ENCODE data around the gene THSD7B. TPM values are rescaled to one million over a fixed set of nuclear protein-coding genes. Genes with fewer than 3 reads are reported as not detected.

The THSD7B gene
- total RNA-seq, 1 donor from 2014 or later = not detected

DNA sequence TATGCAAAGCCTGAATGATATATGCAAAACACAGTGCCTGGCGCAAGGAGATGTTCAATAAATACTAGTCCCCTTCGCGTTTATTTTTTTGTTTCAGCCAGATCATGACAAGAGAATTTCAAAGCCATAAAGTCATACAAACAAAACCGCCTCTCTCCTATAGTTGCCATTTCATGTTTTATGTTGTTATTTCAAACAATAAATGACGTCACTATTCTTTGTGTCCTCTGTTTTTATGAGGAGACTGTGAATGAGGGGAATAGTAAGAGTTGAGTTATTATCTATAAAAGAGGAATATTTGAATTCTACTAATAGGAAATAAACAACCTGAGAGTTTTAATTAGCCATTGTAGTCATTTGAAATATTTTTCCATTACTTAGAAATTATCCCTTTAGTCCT lies 464.5 kb downstream of the THSD7B start:
- no peak for DNase-seq (ENCODE audit: extremely low read depth, low read depth, low spot score)

- DNase-seq (ENCODE audit: extremely low read depth, low read depth, low spot score) = no peak
Observed at GRCh38 chr2:137231628-137232027, 466.3 kb downstream of the THSD7B start.

DNA sequence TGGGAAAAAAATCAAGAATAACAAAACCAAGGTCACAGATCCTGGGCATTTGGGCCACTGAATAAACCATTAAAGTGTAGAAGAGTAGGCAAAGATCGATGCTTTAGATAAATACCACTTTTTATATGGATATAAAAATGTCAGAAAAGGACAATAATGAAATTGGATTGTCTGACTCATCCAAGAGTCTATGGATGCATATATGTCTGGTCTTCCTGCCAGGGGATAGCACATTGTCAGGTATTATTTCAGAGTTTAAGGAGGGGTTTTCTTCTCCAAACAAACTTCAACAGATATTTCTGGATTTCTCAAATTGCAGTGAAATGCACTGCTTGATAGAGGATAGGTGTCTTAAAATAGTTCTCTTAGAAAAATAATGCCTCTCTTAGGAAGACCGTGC lies 466.7 kb downstream of the THSD7B start:
- DNase-seq (ENCODE audit: extremely low read depth, low read depth, low spot score) = no peak

GRCh38 chr2:137233091-137233490 lies 467.7 kb downstream of the THSD7B start:
- no peak for DNase-seq (ENCODE audit: extremely low read depth, low read depth, low spot score)

- DNase-seq (ENCODE audit: extremely low read depth, low read depth, low spot score) = no peak
Observed at GRCh38 chr2:137237055-137237454, 471.7 kb downstream of the THSD7B start.

- no peak for DNase-seq (ENCODE audit: extremely low read depth, low read depth, low spot score)
Observed at GRCh38 chr2:137238065-137238464, 472.7 kb downstream of the THSD7B start.

DNA sequence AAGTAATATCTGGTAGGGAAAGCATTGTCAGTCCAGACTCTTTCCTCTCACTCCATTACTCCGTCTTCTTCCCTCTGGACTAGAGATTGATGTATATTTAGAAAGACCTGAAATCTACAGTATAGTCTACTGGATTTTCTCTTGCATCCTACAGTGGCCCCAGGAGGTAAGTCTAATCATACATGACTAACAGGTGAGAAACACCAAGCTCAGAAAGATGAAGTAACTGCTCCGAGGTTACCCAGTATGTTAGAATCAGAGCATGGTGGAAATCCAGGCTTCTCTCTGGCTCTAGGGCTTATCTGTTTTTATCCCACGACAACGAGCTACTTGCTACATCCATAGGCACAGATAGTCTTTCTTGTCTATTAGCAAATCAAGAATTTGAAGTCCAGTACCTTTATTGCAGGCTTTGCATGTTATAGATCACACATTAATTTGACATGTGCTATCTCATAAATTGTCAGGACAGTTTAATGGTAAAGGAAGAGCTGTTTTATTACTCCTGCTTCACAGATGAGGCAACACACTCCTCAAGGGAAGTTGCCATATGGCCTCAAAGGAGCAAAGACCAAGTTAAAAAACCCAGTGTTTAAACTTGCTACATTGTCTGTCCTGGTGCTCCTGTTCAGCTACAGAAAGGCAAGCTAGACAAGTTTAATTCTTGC lies 484.3 kb downstream of the THSD7B start:
- no peak for DNase-seq (ENCODE audit: extremely low read depth, low read depth, low spot score)

- no peak for DNase-seq (ENCODE audit: extremely low read depth, low read depth, low spot score)
Observed at GRCh38 chr2:137250401-137250800, 485.1 kb downstream of the THSD7B start.

DNA sequence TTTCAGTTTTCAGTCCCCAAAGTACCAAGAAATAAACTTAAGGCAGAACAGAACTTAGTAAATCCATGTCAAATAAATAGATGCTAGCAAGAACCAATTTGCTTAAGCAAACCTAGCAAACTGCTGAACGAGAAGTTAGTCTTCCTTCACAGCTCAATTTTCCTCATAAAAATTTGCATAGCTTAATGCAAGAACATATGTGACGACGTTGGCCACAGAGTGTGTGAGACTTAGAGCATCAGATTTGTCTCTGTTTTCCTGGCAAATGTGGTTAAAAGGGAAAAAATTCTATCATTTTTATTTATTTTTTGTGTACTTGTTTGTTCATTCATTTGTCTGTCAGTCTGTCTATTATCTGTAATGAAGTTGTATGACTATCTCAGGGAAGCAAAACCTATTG lies 485.7 kb downstream of the THSD7B start:
- DNase-seq (ENCODE audit: extremely low read depth, low read depth, low spot score) = no peak

- DNase-seq (ENCODE audit: extremely low read depth, low read depth, low spot score) = no peak
Observed at GRCh38 chr2:137252934-137253333, 487.6 kb downstream of the THSD7B start.

DNA sequence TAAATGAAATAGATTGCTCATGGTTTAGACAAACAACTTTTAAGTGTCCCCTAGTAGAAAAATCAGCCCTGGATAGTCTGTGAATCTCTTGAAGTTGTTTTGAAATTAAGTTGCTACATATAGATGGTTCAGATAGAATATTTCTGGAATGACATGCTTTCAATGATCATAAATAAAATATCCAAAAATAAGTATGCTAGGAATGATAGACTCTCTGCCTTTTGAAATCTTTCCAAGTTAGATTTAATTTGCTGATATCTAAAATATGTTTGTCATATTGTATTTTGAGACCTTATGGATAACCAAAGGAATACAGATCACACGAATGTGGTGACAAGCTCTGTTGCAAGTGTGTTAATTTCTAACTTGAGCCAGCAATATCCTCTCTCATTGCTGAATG lies 488.7 kb downstream of the THSD7B start:
- DNase-seq (ENCODE audit: extremely low read depth, low read depth, low spot score) = no peak

DNA sequence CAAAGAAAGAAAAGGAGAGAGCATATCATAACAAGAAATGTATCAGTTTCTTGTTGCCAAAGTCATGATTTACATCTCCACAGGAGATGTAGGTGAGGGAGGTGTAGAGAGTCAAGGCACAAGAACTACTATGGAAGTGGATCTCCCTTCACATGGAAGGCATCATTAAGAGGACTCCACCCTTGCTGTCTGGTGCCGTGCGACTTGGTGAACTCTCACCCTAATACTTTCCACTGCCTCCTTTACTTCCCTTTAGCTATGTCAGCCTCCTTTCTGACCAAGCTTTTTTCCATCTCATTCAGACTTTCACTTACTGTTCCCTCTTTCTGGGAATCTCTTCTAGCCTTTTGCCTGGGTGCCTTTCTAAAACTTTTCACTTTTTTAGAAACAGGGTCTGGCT lies 490.0 kb downstream of the THSD7B start:
- no peak for DNase-seq (ENCODE audit: extremely low read depth, low read depth, low spot score)

DNA sequence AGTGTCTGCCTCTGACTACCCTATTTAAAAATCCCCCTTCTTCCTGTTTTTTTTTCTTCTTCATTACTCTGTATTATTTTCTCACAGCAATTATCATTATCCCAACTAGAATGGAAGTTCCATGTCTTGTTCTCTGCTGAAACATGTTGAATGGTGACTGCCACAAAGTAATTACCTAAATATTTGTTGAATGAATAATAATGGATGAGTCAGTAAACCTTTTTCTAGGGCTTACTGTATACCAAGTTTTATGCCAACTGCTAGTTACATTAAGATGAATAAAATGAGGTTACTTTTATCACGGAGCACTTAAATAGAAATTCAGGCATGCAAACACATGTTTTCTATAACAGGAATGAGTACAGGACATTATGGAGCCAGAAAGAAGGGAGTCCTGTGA lies 490.6 kb downstream of the THSD7B start:
- no peak for DNase-seq (ENCODE audit: extremely low read depth, low read depth, low spot score)

DNA sequence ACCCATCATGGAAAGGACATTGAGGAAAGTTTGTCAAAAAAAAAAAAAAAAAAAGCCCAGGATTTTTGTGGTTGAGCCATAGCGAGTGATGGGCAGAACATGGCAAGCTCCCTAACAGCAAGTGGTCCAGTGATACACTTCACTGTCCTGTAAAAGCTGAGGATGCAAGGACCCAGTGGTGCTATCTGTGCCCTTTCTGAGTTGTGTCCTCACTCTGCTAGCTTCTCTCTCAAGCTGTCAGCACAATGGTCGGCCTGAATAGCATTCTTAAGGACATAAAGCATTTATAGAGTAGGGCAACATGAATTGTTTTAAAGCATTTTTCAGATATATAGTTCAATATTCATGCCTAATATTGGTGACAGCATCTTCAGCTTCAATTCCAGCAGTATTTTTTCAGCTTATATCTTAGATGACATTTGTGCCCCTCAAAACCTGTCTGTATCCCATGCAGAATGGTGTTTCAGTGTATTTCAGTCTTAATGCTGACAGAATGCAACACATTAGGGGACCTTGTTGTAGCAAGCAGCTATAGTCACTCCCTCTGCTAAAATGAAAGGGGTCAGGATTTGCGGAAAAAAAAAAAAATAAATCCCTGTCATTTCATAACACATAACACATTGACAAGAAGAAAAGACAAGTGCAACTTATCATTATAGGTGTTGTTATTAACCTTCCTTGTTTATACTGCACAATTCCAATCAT lies 496.7 kb downstream of the THSD7B start:
- no peak for DNase-seq (ENCODE audit: extremely low read depth, low read depth, low spot score)

- no peak for DNase-seq (ENCODE audit: extremely low read depth, low read depth, low spot score)
Observed at GRCh38 chr2:137262594-137262993, 497.2 kb downstream of the THSD7B start.

DNA sequence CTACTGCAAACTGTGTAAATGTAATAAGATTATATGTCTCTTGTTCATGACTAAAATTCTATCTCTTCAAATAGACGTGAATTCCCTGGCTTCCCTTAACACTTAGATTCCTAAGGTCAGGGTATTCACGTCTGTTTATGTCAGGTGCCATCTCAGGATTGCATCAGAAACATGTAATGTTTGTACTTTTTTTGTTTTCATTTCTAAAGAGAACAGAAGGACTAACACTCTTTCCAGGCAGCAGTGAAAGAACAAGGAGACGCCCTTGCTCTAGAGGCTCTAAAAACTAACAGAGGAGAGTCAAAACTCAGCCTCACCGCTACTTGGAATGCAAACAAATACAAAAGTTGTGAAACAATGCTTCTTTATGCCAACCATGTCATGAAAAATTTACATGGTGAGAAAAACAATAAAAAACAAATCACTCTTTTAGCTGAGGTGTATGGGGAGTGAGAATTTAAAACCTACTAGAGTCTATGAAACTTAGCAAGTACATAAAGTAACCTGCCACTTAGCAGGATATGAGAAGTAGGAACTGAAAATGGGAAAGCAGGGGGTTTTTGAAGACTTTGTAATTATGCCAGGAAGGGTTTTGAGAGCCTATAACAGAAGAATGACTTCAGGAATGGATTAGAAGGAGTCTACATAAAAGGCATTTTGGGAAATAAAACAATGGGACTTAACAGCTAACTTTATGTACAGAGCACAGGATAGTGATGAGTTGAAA lies 522.7 kb downstream of the THSD7B start:
- no peak for DNase-seq (ENCODE audit: extremely low read depth, low read depth, low spot score)

DNA sequence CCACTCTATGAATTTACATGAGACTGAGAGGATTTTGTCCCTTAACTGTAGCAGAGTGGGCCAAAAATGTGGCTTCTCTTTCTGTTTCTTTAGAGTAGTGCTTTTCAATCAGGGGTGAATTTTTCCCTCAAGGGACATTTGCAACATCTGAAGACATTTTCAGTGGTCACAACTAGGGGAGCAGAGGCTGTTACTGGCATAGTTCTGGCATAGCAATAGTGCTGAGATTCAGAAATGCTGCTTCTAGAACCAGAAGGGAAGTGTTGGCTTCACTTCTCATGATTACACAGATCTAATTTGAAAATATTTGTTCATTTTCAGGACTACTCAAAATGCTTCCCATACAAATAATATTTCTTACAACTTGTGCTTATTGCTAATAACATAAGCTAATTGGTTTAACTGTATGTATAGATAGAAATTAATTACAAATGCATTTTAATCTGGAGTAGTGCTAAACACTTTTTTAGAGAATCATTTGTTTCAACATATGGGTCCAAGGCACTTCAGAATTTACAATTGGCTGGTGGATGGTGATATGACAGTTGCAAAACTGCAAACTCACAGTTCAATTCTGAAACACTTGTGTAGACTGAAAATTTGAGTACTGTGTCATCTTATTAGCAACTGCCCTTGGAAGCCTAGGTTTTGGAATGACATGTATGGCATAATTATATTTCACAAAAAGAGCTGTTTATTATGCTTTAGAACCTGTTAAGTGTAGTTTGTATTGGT lies 526.7 kb downstream of the THSD7B start:
- DNase-seq (ENCODE audit: extremely low read depth, low read depth, low spot score) = no peak

DNA sequence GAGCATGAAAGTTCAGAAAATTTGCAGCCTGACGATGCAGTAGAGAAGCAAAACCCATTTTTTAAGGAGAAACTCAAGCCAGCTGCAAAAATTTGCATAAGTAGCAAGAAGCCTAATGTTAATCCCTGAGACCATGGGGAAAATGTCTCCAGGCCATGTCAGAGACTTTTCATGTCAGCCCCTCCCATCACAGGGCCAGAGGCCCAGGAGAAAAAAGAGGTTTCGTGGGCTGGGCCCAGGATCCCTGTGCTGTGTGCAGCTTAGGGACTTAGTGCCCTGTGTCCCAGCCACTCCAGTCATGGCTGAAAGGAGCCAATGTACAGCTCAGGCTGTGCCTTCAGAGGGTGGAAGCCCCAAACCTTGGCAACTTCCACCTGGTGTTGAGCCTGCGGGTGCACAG lies 533.0 kb downstream of the THSD7B start:
- no peak for DNase-seq (ENCODE audit: extremely low read depth, low read depth, low spot score)

GRCh38 chr2:137300987-137301386 lies 535.6 kb downstream of the THSD7B start:
- no peak for DNase-seq (ENCODE audit: extremely low read depth, low read depth, low spot score)

- DNase-seq (ENCODE audit: extremely low read depth, low read depth, low spot score) = no peak
Observed at GRCh38 chr2:137302957-137303356, 537.6 kb downstream of the THSD7B start.

- DNase-seq (ENCODE audit: extremely low read depth, low read depth, low spot score) = no peak
Observed at GRCh38 chr2:137316075-137316474, 550.7 kb downstream of the THSD7B start.

Data from glomerular endothelial cell (primary cell).